GM18909 (cell line): Measurements from ENCODE around the gene XPNPEP3.

Source experiments
- ATAC-seq: cut with Tn5 transposase; IDR thresholded peaks from one replicate; pipeline ENCODE4 v1.9.1; 2021; ENCODE audit warnings: mild to moderate bottlenecking; ENCODE audit not compliant: unreplicated experiment, poor library complexity

XPNPEP3 gene

GRCh38 chr22:40922484-40923303 lies 65.7 kb downstream of the XPNPEP3 start:
- ATAC-seq = no peak

GRCh38 chr22:40928657-40929056 lies 71.7 kb downstream of the XPNPEP3 start:
- ATAC-seq = no peak

- ATAC-seq = no peak
These were observed 75.4 kb downstream of the XPNPEP3 start for GRCh38 chr22:40932396-40932795.

GRCh38 chr22:40939202-40939601 lies 82.3 kb downstream of the XPNPEP3 start:
- no peak for ATAC-seq

- ATAC-seq = peak; percentile 78
These were observed 94.2 kb downstream of the XPNPEP3 start, which contains the start of gene RBX1 for GRCh38 chr22:40950962-40951794. Gene RBX1, plus strand, starts transcription at chr22:40951378. Its CDS starts 21 bp downstream, at chr22:40951399.

- no peak for ATAC-seq
These were observed 95.1 kb downstream of the XPNPEP3 start for GRCh38 chr22:40951795-40952605.

- no peak for ATAC-seq
These were observed 96.5 kb downstream of the XPNPEP3 start for GRCh38 chr22:40953471-40953870.

GRCh38 chr22:40954113-40954512 lies 97.2 kb downstream of the XPNPEP3 start:
- ATAC-seq = no peak

- ATAC-seq = no peak
These were observed 98.6 kb downstream of the XPNPEP3 start for GRCh38 chr22:40955571-40955970.

GRCh38 chr22:40957601-40958000 lies 100.7 kb downstream of the XPNPEP3 start:
- ATAC-seq = no peak

GRCh38 chr22:40958299-40958698 lies 101.4 kb downstream of the XPNPEP3 start:
- ATAC-seq = no peak

GRCh38 chr22:40960145-40960544 lies 103.2 kb downstream of the XPNPEP3 start:
- no peak for ATAC-seq

- no peak for ATAC-seq
These were observed 109.2 kb downstream of the XPNPEP3 start for GRCh38 chr22:40965936-40966725.

- no peak for ATAC-seq
These were observed 109.8 kb downstream of the XPNPEP3 start for GRCh38 chr22:40966726-40967085.

GRCh38 chr22:40967111-40967760 lies 110.3 kb downstream of the XPNPEP3 start:
- ATAC-seq = no peak

- no peak for ATAC-seq
These were observed 115.6 kb downstream of the XPNPEP3 start for GRCh38 chr22:40972587-40972986.

- ATAC-seq = no peak
These were observed 116.2 kb downstream of the XPNPEP3 start for GRCh38 chr22:40973144-40973543.

- no peak for ATAC-seq
These were observed 118.4 kb downstream of the XPNPEP3 start for GRCh38 chr22:40975366-40975765.
